Measurements from ENCODE around the gene TNFRSF4.

DNA sequence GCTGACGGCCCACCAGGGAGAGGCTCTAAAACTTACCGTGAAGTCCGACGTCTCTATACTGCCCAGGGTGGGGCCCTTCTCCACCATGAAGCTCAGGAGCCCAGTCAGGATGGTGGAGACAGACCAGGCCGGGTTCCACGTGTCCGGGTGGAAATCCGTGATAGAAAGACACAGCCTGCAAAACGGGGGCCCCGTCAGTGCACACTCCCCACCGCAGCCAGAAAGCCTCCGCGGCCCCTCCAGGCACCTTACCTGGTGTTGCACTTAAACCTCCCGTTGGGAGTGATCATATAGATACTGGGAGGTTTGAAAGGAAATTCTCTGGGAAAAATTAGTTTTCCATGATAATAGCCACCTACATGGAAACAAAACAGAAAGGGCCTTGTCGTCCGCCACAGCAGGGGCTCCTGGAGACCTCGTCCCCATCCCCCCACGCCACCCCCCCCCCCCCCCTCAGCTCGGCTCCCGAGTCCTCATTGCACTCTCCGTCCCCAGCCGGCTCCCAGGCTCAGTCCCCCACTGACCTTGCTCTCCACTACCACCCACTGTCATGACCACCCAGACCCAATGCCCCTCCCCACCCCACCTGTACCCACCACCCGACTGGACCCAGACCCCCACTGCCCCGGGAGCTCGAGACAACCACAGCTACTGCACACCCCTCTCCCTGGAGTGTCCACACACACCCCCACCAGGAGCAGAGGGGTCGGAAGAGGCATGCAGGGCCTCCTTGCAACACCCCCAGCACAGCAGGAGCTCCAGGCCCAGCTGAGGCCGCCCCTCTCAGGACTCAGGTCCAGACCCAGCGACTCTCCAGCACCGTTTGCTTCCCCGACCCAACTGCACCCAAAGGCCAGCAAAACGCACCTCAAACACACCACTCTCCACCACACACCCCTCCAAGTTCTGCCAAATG, 43.3 kb upstream of the TNFRSF4 start:
- TF ChIP-seq, protein P1, sequence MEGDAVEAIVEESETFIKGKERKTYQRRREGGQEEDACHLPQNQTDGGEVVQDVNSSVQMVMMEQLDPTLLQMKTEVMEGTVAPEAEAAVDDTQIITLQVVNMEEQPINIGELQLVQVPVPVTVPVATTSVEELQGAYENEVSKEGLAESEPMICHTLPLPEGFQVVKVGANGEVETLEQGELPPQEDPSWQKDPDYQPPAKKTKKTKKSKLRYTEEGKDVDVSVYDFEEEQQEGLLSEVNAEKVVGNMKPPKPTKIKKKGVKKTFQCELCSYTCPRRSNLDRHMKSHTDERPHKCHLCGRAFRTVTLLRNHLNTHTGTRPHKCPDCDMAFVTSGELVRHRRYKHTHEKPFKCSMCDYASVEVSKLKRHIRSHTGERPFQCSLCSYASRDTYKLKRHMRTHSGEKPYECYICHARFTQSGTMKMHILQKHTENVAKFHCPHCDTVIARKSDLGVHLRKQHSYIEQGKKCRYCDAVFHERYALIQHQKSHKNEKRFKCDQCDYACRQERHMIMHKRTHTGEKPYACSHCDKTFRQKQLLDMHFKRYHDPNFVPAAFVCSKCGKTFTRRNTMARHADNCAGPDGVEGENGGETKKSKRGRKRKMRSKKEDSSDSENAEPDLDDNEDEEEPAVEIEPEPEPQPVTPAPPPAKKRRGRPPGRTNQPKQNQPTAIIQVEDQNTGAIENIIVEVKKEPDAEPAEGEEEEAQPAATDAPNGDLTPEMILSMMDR (IDR thresholded peaks at IDR 0.05 in 2 of 3, conservative IDR thresholded peaks at IDR 0.05 in 1 of 3; ENCODE audit: borderline replicate concordance in 1 of 3, insufficient read depth in 1 of 3, low read depth in 2 of 3, low read length in 2 of 3) = no peak
- TF ChIP-seq, protein P2, sequence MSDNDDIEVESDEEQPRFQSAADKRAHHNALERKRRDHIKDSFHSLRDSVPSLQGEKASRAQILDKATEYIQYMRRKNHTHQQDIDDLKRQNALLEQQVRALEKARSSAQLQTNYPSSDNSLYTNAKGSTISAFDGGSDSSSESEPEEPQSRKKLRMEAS (IDR thresholded peaks at IDR 0.05) = no peak
- TF ChIP-seq POLR2AphosphoS5 (IDR thresholded peaks at IDR 0.05; ENCODE audit: low read depth, low read length) (no peak), CEBPB (IDR thresholded peaks at IDR 0.05; ENCODE audit: low read depth) (no peak), ZNF274 (IDR thresholded peaks at IDR 0.05; ENCODE audit: low read depth, low read length) (no peak), SRF (IDR thresholded peaks at IDR 0.05; ENCODE audit: low read depth) (no peak), POLR2A (IDR thresholded peaks at IDR 0.05; ENCODE audit: borderline replicate concordance, extremely low read depth, insufficient read depth, insufficient read length) (no peak), SIN3A (IDR thresholded peaks at IDR 0.05; ENCODE audit: low read depth) (no peak), JUND (IDR thresholded peaks at IDR 0.05) (no peak)
- TF ChIP-seq, protein P3, sequence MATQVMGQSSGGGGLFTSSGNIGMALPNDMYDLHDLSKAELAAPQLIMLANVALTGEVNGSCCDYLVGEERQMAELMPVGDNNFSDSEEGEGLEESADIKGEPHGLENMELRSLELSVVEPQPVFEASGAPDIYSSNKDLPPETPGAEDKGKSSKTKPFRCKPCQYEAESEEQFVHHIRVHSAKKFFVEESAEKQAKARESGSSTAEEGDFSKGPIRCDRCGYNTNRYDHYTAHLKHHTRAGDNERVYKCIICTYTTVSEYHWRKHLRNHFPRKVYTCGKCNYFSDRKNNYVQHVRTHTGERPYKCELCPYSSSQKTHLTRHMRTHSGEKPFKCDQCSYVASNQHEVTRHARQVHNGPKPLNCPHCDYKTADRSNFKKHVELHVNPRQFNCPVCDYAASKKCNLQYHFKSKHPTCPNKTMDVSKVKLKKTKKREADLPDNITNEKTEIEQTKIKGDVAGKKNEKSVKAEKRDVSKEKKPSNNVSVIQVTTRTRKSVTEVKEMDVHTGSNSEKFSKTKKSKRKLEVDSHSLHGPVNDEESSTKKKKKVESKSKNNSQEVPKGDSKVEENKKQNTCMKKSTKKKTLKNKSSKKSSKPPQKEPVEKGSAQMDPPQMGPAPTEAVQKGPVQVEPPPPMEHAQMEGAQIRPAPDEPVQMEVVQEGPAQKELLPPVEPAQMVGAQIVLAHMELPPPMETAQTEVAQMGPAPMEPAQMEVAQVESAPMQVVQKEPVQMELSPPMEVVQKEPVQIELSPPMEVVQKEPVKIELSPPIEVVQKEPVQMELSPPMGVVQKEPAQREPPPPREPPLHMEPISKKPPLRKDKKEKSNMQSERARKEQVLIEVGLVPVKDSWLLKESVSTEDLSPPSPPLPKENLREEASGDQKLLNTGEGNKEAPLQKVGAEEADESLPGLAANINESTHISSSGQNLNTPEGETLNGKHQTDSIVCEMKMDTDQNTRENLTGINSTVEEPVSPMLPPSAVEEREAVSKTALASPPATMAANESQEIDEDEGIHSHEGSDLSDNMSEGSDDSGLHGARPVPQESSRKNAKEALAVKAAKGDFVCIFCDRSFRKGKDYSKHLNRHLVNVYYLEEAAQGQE (IDR thresholded peaks at IDR 0.05; ENCODE audit: low read depth) = no peak

All from HCT116 (cell line).